ENCODE data around the gene PXDN.

- no peak for TF ChIP-seq EP300 (IDR thresholded peaks at IDR 0.05)
- no peak for TF ChIP-seq CTCF (IDR thresholded peaks at IDR 0.05)
- TF ChIP-seq POLR2A (IDR thresholded peaks at IDR 0.05) = no peak
Measured at GRCh38 chr2:1606046-1606400, 138.3 kb downstream of the PXDN start.

Measured in suprapubic skin (tissue), 3 donors.